ENCODE measurements around the gene DAO.

DNA sequence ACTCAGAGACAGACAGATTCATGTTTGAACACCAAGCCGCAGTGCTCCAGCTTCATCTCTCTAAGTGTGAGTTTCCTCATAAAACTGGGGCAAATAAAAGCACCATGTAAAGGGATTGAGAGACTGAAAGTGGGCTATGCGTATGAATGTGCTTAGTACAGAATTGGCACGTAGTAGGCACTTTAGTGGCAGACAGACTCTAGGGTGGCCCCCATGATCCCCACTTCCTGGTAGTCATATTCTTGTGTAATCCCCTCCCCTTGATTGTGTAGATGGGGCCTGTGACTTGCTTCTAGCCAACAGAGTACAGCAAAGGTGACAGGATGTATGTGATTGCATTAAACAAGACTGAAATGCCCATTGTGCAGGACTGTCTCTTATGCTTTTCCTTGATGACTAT lies 43.0 kb downstream of the DAO start:
- no peak for TF ChIP-seq POLR2AphosphoS5 (IDR thresholded peaks at IDR 0.05; ENCODE audit: low read depth, low read length)
- TF ChIP-seq, protein P1, sequence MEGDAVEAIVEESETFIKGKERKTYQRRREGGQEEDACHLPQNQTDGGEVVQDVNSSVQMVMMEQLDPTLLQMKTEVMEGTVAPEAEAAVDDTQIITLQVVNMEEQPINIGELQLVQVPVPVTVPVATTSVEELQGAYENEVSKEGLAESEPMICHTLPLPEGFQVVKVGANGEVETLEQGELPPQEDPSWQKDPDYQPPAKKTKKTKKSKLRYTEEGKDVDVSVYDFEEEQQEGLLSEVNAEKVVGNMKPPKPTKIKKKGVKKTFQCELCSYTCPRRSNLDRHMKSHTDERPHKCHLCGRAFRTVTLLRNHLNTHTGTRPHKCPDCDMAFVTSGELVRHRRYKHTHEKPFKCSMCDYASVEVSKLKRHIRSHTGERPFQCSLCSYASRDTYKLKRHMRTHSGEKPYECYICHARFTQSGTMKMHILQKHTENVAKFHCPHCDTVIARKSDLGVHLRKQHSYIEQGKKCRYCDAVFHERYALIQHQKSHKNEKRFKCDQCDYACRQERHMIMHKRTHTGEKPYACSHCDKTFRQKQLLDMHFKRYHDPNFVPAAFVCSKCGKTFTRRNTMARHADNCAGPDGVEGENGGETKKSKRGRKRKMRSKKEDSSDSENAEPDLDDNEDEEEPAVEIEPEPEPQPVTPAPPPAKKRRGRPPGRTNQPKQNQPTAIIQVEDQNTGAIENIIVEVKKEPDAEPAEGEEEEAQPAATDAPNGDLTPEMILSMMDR (IDR thresholded peaks at IDR 0.05) = no peak
